IMR-90 (cell line): ENCODE results near the gene XCL1. TPM values are rescaled to one million over a fixed set of nuclear protein-coding genes. Genes with fewer than 3 reads are reported as not detected.
"Not testable (repeated sequence)": the region's sequence is repeated elsewhere in the genome, so short reads cannot be mapped to it uniquely, and the experiment has no call there.

Source experiments
- ATAC-seq: fragments of 200-7000 bp; cut with Tn5 transposase; 2 replicates; pipeline ENCODE4 v1.9.1; 2020; ENCODE audit warnings: low read depth, mild to moderate bottlenecking, moderate library complexity
- BruUV-seq: library from RNA; stranded (reverse); fragments of 400-500 nt; replicated peaks from 2 replicates; lab custom pipeline; 2021; lab: Mats Ljungman, UMichigan
- CTCF ChIA-PET: fragments of 300-600 bp; formaldehyde crosslinking; extraction: SDS; loops from one replicate; lab custom pipeline; 2021; ENCODE audit warnings: antibody characterized with exemption; lab: Yijun Ruan, JAX
- POLR2A ChIA-PET: fragments of 300-600 bp; sonication (Branson Sonifier 250); formaldehyde crosslinking; loops from one replicate; lab custom pipeline; 2022; ENCODE audit warnings: antibody characterized with exemption; ENCODE audit not compliant: unreplicated experiment; lab: Charles Lee
- DNase-seq: peaks from one replicate; pipeline ENCODE4 v3.0.0; 2013
- H2AFZ ChIP-seq: replicated peaks from 2 replicates; pipeline ENCODE3; 2013; ENCODE audit warnings: low read length, mild to moderate bottlenecking; ENCODE audit not compliant: poor library complexity
- H2AK5ac ChIP-seq: 2 replicates; pipeline ENCODE4 v1.6.1; 2013; ENCODE audit warnings: low read depth, low read length, inconsistent platforms
- H2AK9ac ChIP-seq: replicated peaks from 2 replicates; pipeline ENCODE3; 2013; ENCODE audit warnings: mild to moderate bottlenecking, low read depth, low read length, moderate library complexity; ENCODE audit not compliant: poor library complexity
- H2BK120ac ChIP-seq: 2 replicates; pipeline ENCODE4 v1.6.1; 2013; ENCODE audit warnings: low read depth, low read length, inconsistent platforms
- H2BK15ac ChIP-seq: 3 replicates; pipeline ENCODE4 v1.6.1; 2013; ENCODE audit warnings: low read depth, low read length, inconsistent platforms
- H2BK20ac ChIP-seq: 2 replicates; pipeline ENCODE4 v1.6.1; 2013; ENCODE audit warnings: low read depth, mild to moderate bottlenecking, inconsistent platforms, low read length, moderate library complexity
- H2BK5ac ChIP-seq: 2 replicates; pipeline ENCODE4 v1.6.1; 2013; ENCODE audit warnings: mild to moderate bottlenecking, low read depth, low read length, inconsistent platforms; ENCODE audit not compliant: poor library complexity, severe bottlenecking
- H3K14ac ChIP-seq: replicated peaks from 2 replicates; pipeline ENCODE4 v1.6.1; 2013; ENCODE audit warnings: low read depth, low read length, inconsistent platforms
- H3K18ac ChIP-seq: 2 replicates; pipeline ENCODE4 v1.6.1; 2013; ENCODE audit warnings: low read depth, low read length, control low read depth
- H3K23ac ChIP-seq: 2 replicates; pipeline ENCODE4 v1.6.1; 2013; ENCODE audit warnings: low read depth, low read length, inconsistent platforms
- H3K27ac ChIP-seq: 2 replicates; pipeline ENCODE4 v1.5.1; 2013; ENCODE audit warnings: mild to moderate bottlenecking, control low read depth, low read length; ENCODE audit not compliant: insufficient read depth
- H3K27me3 ChIP-seq: 2 replicates; pipeline ENCODE4 v1.6.1; 2013; ENCODE audit warnings: low read length; ENCODE audit not compliant: control insufficient read depth, insufficient read depth
- H3K36me3 ChIP-seq: 2 replicates; pipeline ENCODE4 v1.6.1; 2013; ENCODE audit warnings: low read length, mixed read lengths; ENCODE audit not compliant: control insufficient read depth, insufficient read depth
- H3K4ac ChIP-seq: 2 replicates; pipeline ENCODE4 v1.6.1; 2013; ENCODE audit warnings: low read depth, low read length, inconsistent platforms
- H3K4me1 ChIP-seq: 2 replicates; pipeline ENCODE4 v1.6.1; 2013; ENCODE audit warnings: low read length, mixed read lengths; ENCODE audit not compliant: control insufficient read depth, insufficient read depth
- H3K4me2 ChIP-seq: 2 replicates; pipeline ENCODE4 v1.6.1; 2013; ENCODE audit warnings: low read depth, mild to moderate bottlenecking, control low read depth, low read length, moderate library complexity
- H3K4me3 ChIP-seq: 2 replicates; pipeline ENCODE4 v1.5.1; 2013; ENCODE audit warnings: low read depth, mild to moderate bottlenecking, control low read depth, low read length, moderate library complexity; ENCODE audit not compliant: insufficient read depth
- H3K56ac ChIP-seq: 2 replicates; pipeline ENCODE4 v1.6.1; 2013; ENCODE audit warnings: low read length, inconsistent platforms; ENCODE audit not compliant: insufficient read depth; ENCODE audit errors: extremely low read depth
- H3K79me1 ChIP-seq, 2 experiments: 2 replicates each; pipeline ENCODE4 v1.6.1; 2013; ENCODE audit warnings: low read length in 2 of 2, inconsistent platforms in 1 of 2, low read depth in 1 of 2
- H3K9ac ChIP-seq: 2 replicates; pipeline ENCODE4 v1.6.1; 2013; ENCODE audit warnings: low read depth, low read length, control low read depth
- H3K9me1 ChIP-seq: 2 replicates; pipeline ENCODE4 v1.6.1; 2013; ENCODE audit warnings: low read length, inconsistent platforms; ENCODE audit not compliant: insufficient read depth
- H3K9me3 ChIP-seq: 2 replicates; pipeline ENCODE4 v1.6.1; 2013; ENCODE audit warnings: low read length; ENCODE audit not compliant: control insufficient read depth, insufficient read depth
- H4K20me1 ChIP-seq: 2 replicates; pipeline ENCODE4 v1.6.1; 2013; ENCODE audit warnings: low read length, inconsistent platforms; ENCODE audit not compliant: insufficient read depth
- H4K5ac ChIP-seq: 2 replicates; pipeline ENCODE4 v1.6.1; 2013; ENCODE audit warnings: mild to moderate bottlenecking, low read depth, low read length, control low read depth
- H4K8ac ChIP-seq, 2 experiments: 2 replicates each; pipeline ENCODE4 v1.6.1; 2013; ENCODE audit warnings: low read depth in 2 of 2, low read length in 2 of 2, control low read depth in 1 of 2, inconsistent platforms in 1 of 2
- H4K91ac ChIP-seq: 2 replicates; pipeline ENCODE4 v1.6.1; 2013; ENCODE audit warnings: low read depth, low read length, inconsistent platforms; ENCODE audit not compliant: insufficient read depth
- WGBS, 2 experiments: methylation state at CpG; one replicate each; pipeline versions ENCODE4 v1.1.5 to v1.1.7; 2013; ENCODE audit warnings: missing lambda C conversion rate in 2 of 2; ENCODE audit not compliant: insufficient read length in 1 of 2; ENCODE audit errors: extremely low coverage in 2 of 2; 5-methylcytosine and 5-hydroxymethylcytosine counted together
- dilution Hi-C: fragments of 300-500 bp; cut with HindIII; formaldehyde crosslinking; loops from one replicate; pipeline ENCODE4 v1.14.3; 2018; ENCODE audit warnings: low sequenced_read_pairs; ENCODE audit not compliant: unreplicated experiment
- in situ Hi-C: fragments of 300-500 bp; cut with MboI; formaldehyde crosslinking; loops from 3 replicates; pipeline ENCODE4 v1.14.3; 2019; ENCODE audit warnings: low sequenced_read_pairs, inconsistent platforms, mixed read lengths
- intact Hi-C: fragments of 100-400 bp; cut with micrococcal nuclease; formaldehyde crosslinking; loops from 2 replicates; pipeline ENCODE4 v1.10.0; 2022
- polyA plus RNA-seq, 3 experiments: library from polyadenylated mRNA; depleted of rRNA; stranded (reverse); fragments of >200 nt; gene quantifications; 2 replicates each; pipeline ENCODE4 v1.2.3, GENCODE V29; 2012; ENCODE audit warnings: low replicate concordance in 1 of 3
- total RNA-seq: library from RNA; depleted of rRNA; stranded (reverse); fragments of >200 nt; gene quantifications from 2 replicates; pipeline ENCODE4 v1.2.3, GENCODE V29; 2012

Gene XCL1
- total and polyA plus RNA-seq, 2 of the 4 experiments (the other 2 are of a cell fraction) = not detected

DNA sequence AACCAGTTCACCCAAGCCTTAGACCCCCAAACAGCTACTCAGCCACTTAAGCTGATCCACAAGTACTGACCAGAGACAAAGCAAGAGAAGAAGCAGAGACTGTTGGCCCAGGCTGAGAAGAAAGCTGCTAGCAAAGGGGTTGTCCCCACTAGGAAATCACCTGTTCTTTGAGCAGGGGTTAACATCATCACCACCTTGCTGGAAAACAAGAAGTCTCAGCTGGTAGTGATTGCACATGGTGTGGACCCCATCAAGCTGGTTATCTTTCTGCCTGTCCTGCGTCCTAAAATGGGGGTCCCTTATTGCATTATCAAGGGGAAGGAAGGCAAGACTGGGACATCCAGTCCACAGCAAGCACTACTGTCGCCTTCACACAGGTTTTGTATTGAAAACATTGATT, 33.4 kb upstream of the XCL1 start:
- H3K9ac ChIP-seq, H2BK20ac ChIP-seq, H3K4me1 ChIP-seq, in situ Hi-C loops, intact Hi-C loops, H3K4ac ChIP-seq, H2BK5ac ChIP-seq, H2BK120ac ChIP-seq, ATAC-seq, H3K79me1 ChIP-seq, H4K91ac ChIP-seq, POLR2A ChIA-PET, H2AK9ac ChIP-seq, H3K9me1 ChIP-seq, H2AK5ac ChIP-seq, H3K9me3 ChIP-seq, H4K20me1 ChIP-seq, H3K14ac ChIP-seq, H3K18ac ChIP-seq, CTCF ChIA-PET, H3K4me2 ChIP-seq, H3K4me3 ChIP-seq, H4K5ac ChIP-seq, BruUV-seq, H3K27ac ChIP-seq, H2AFZ ChIP-seq, H3K56ac ChIP-seq, H2BK15ac ChIP-seq, dilution Hi-C loops, H3K23ac ChIP-seq, H4K8ac ChIP-seq, DNase-seq, H3K36me3 ChIP-seq, H3K27me3 ChIP-seq: not testable (repeated sequence)
- 40% methylated on average over 1 of the region's 2 CpGs; no CpG with 5 or more reads in 1 of the 2 experiments for WGBS, 2 experiments

DNA sequence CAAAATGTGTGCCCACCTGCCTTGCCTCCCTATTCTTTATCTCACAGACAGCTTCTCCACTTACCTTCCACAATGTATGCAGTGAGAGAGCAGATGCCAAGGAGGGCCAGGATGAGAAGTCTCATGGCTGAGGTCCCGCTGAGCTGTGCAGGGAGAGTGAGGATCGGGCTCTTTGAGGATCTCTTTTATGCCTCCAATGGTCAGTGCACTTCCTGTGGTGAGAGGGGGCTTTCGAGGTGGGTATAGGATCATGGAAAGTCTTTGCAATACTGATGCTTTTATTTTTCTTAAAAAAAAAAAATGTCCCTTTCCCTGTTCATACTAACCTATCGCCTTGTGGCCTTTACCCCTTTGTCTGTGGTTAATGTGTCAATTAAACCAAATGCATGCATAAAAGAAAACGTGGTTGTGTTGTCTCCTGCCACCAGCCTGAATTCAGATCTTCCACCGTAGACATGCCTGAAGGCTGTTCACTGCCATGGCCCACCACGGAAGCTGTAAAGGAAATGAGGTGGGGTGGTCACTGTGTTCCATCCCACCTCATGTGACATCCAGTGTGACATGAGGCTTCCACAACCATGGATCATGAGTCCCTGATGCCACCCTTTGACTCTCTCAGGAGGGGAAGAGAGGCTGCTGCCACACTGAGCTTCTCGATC, 32.4 kb upstream of the XCL1 start, which contains the start of gene XCL2:
TSS of gene XCL2 (minus strand) at position 158 of the 659 bp plus-strand sequence. CDS start at position 125, 33 bp downstream.
- no CpG with 5 or more reads among the region's 8 CpGs for WGBS, 2 experiments
- CTCF ChIA-PET, POLR2A ChIA-PET: not testable (repeated sequence)

More for the DNA sequence above, 32.4 kb upstream of the XCL1 start, which contains the start of gene XCL2:
- in situ Hi-C loops, H2AFZ ChIP-seq, H2AK9ac ChIP-seq, ATAC-seq, H3K27ac ChIP-seq, intact Hi-C loops, H2BK120ac ChIP-seq, H3K9ac ChIP-seq, H4K5ac ChIP-seq, H2BK5ac ChIP-seq, H3K4me3 ChIP-seq, H4K20me1 ChIP-seq, H3K27me3 ChIP-seq, H3K9me3 ChIP-seq, H3K4me2 ChIP-seq, H3K56ac ChIP-seq, BruUV-seq, H2AK5ac ChIP-seq, H3K79me1 ChIP-seq, H3K36me3 ChIP-seq, H3K18ac ChIP-seq, H2BK15ac ChIP-seq, H3K4me1 ChIP-seq, H3K14ac ChIP-seq, H2BK20ac ChIP-seq, H3K4ac ChIP-seq, DNase-seq, H4K8ac ChIP-seq, H4K91ac ChIP-seq, dilution Hi-C loops, H3K23ac ChIP-seq, H3K9me1 ChIP-seq: not testable (repeated sequence)
